ENCODE data around the gene ERI2. TPM values are rescaled to one million over a fixed set of nuclear protein-coding genes. Genes with fewer than 3 reads are reported as not detected.
A peak's percentile ranks its signal among the peaks of the same experiment; 100 is the strongest.

Gene ERI2
- total and polyA plus RNA-seq, 2 of the 13 experiments (the other 11 are each of a cell fraction or from before 2014, with no cell fraction given), result 17.4 to 41.3 TPM

DNA sequence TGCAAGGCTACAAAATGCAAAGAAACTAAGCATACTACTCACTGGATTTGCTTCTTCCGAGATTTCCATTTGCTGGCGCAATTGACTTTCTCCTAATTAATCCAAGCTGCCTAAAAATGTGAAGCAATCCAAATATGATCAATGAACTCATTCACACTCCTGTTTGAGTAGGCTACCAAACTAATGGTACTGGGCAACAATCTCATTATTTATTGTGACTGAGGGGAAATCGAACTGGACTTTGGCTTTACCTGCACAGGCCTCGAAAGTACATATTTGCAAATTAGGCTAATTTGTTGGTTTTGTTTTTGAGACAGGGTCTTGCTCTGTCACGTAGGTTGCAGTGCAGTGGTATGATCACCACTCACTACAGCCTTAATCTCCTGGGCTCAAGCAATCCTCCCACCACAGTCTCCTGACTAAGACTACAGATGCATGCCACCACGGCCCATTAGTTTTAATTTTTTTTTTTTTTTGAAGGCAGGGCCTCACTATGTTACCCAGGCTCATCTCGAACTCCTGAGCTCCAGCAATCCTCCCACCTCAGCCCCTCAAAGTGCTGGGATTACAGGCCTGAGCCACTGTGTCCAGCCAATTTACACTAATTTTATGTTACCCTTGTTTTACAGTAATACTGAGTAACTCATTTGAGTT, 2.6 kb downstream of the ERI2 start (continued):
- no peak for TF ChIP-seq ELF1 (CRISPR knock-in tag; IDR thresholded peaks at IDR 0.05)
- TF ChIP-seq ATF1 (CRISPR knock-in tag; IDR thresholded peaks at IDR 0.05), result peak; percentile 81
- TF ChIP-seq, protein P1, sequence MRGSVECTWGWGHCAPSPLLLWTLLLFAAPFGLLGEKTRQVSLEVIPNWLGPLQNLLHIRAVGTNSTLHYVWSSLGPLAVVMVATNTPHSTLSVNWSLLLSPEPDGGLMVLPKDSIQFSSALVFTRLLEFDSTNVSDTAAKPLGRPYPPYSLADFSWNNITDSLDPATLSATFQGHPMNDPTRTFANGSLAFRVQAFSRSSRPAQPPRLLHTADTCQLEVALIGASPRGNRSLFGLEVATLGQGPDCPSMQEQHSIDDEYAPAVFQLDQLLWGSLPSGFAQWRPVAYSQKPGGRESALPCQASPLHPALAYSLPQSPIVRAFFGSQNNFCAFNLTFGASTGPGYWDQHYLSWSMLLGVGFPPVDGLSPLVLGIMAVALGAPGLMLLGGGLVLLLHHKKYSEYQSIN (CRISPR knock-in tag; IDR thresholded peaks at IDR 0.05; ENCODE audit: borderline replicate concordance), result no peak
- no peak for TF ChIP-seq HDAC6 (IDR thresholded peaks at IDR 0.05; ENCODE audit: low read depth, low read length)
- no peak for TF ChIP-seq ZBTB3 (CRISPR knock-in tag; IDR thresholded peaks at IDR 0.05; ENCODE audit: borderline replicate concordance, low read depth)
- TF ChIP-seq NFRKB (IDR thresholded peaks at IDR 0.05), result no peak
- TF ChIP-seq, protein P2, sequence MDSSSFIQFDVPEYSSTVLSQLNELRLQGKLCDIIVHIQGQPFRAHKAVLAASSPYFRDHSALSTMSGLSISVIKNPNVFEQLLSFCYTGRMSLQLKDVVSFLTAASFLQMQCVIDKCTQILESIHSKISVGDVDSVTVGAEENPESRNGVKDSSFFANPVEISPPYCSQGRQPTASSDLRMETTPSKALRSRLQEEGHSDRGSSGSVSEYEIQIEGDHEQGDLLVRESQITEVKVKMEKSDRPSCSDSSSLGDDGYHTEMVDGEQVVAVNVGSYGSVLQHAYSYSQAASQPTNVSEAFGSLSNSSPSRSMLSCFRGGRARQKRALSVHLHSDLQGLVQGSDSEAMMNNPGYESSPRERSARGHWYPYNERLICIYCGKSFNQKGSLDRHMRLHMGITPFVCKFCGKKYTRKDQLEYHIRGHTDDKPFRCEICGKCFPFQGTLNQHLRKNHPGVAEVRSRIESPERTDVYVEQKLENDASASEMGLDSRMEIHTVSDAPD (CRISPR knock-in tag; IDR thresholded peaks at IDR 0.05), result peak; percentile 92; the same call in 1 of the 2 replicates
- TF ChIP-seq TOPORS (CRISPR knock-in tag; IDR thresholded peaks at IDR 0.05), result peak; percentile 77
- TF ChIP-seq ZMYM3 (CRISPR knock-in tag; IDR thresholded peaks at IDR 0.05), result peak; percentile 60; the same call in 1 of the 2 replicates
- no peak for TF ChIP-seq HOXA9 (CRISPR knock-in tag; IDR thresholded peaks at IDR 0.05; ENCODE audit: borderline replicate concordance)
- no peak for TF ChIP-seq ZSCAN29 (CRISPR knock-in tag; conservative IDR thresholded peaks at IDR 0.05)
- TF ChIP-seq ZNF343 (CRISPR knock-in tag; IDR thresholded peaks at IDR 0.05), result no peak
- peak; percentile 80 for TF ChIP-seq MEIS2 (CRISPR knock-in tag; IDR thresholded peaks at IDR 0.05)
- TF ChIP-seq FOSL2 (CRISPR knock-in tag; IDR thresholded peaks at IDR 0.05), result 0 out of 2 replicates have a peak, but pooled peaks have one; percentile 14
- TF ChIP-seq PAWR (CRISPR knock-in tag; IDR thresholded peaks at IDR 0.05; ENCODE audit: borderline replicate concordance), result no peak
- TF ChIP-seq EEA1 (CRISPR knock-in tag; IDR thresholded peaks at IDR 0.05; ENCODE audit: borderline replicate concordance), result no peak
- no peak for TF ChIP-seq ZFP36L1 (CRISPR knock-in tag; IDR thresholded peaks at IDR 0.05)
- no peak; the same call in 1 of the 2 replicates for TF ChIP-seq SRY (CRISPR knock-in tag; IDR thresholded peaks at IDR 0.05)
- no peak for TF ChIP-seq ZNF576 (CRISPR knock-in tag; IDR thresholded peaks at IDR 0.05)
- no peak for TF ChIP-seq TBL1XR1 (IDR thresholded peaks at IDR 0.05; ENCODE audit: borderline replicate concordance, low read length, partially characterized antibody)
- peak; percentile 94 for TF ChIP-seq TARDBP (CRISPR knock-in tag; IDR thresholded peaks at IDR 0.05)
- TF ChIP-seq PITX1 (CRISPR knock-in tag; IDR thresholded peaks at IDR 0.05), result peak; percentile 97
- peak; percentile 78; the same call in 1 of the 2 replicates for TF ChIP-seq NFIC (IDR thresholded peaks at IDR 0.05; ENCODE audit: low read length)
- peak; percentile 63; the same call in 1 of the 2 replicates for TF ChIP-seq ZNF556 (CRISPR knock-in tag; IDR thresholded peaks at IDR 0.05; ENCODE audit: borderline replicate concordance)
- TF ChIP-seq, protein P3, sequence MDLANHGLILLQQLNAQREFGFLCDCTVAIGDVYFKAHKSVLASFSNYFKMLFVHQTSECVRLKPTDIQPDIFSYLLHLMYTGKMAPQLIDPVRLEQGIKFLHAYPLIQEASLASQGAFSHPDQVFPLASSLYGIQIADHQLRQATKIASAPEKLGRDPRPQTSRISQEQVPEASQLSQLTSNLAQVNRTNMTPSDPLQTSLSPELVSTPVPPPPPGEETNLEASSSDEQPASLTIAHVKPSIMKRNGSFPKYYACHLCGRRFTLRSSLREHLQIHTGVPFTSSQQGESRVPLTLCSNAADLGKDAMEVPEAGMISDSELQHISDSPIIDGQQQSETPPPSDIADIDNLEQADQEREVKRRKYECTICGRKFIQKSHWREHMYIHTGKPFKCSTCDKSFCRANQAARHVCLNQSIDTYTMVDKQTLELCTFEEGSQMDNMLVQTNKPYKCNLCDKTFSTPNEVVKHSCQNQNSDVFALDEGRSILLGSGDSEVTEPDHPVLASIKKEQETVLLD (CRISPR knock-in tag; IDR thresholded peaks at IDR 0.05; ENCODE audit: low read depth), result no peak

All from HepG2 (cell line).